CD8-positive, alpha-beta memory T cell (primary cell): ENCODE data around the gene RAB15. TPM values are rescaled to one million over a fixed set of nuclear protein-coding genes. Genes with fewer than 3 reads are reported as not detected.

ENCODE experiments used
- CTCF ChIA-PET: fragments of 350-600 bp; sonication (Branson Sonifier 250); formaldehyde crosslinking; loops from one replicate; lab custom pipeline; 2021; ENCODE audit warnings: antibody characterized with exemption; lab: Charles Lee
- POLR2A ChIA-PET: fragments of 350-600 bp; sonication (Branson Sonifier 250); formaldehyde crosslinking; loops from one replicate; lab custom pipeline; 2021; ENCODE audit warnings: antibody characterized with exemption; lab: Charles Lee
- DNase-seq, 5 donors: peaks; one replicate each; pipeline versions ENCODE4 v3.0.0 to v3.0.0-alpha.2; 2020 to 2022; ENCODE audit warnings: mixed read lengths in 1 of 5
- H3K27ac ChIP-seq: one replicate; pipeline ENCODE4 v1.7.0; 2013; ENCODE audit warnings: low read depth, mild to moderate bottlenecking, low read length, moderate library complexity
- H3K27me3 ChIP-seq: 2 replicates; pipeline ENCODE4 v1.7.0; 2013; ENCODE audit warnings: low read length, mild to moderate bottlenecking; ENCODE audit not compliant: insufficient read depth, poor library complexity, severe bottlenecking
- H3K36me3 ChIP-seq: 2 replicates; pipeline ENCODE4 v1.7.0; 2013; ENCODE audit warnings: mild to moderate bottlenecking, low read length, moderate library complexity; ENCODE audit not compliant: insufficient read depth
- H3K4me1 ChIP-seq: 2 replicates; pipeline ENCODE4 v1.7.0; 2013; ENCODE audit warnings: mild to moderate bottlenecking, low read length, moderate library complexity; ENCODE audit not compliant: insufficient read depth
- H3K4me3 ChIP-seq: 2 replicates; pipeline ENCODE4 v1.7.0; 2013; ENCODE audit warnings: mild to moderate bottlenecking, low read length
- H3K9me3 ChIP-seq: 2 replicates; pipeline ENCODE4 v1.7.0; 2013; ENCODE audit warnings: mild to moderate bottlenecking, low read length
- H3K27ac Mint-ChIP-seq, 8 donors: one replicate each; pipeline ENCODE4 v1.8.0; 2020 to 2021; ENCODE audit warnings: mixed read lengths in 8 of 8, mild to moderate bottlenecking in 6 of 8, inconsistent platforms in 3 of 8, moderate library complexity in 3 of 8
- H3K27me3 Mint-ChIP-seq, 2 donors: one replicate each; pipeline ENCODE4 v1.8.0; 2020 to 2021; ENCODE audit warnings: mixed read lengths in 2 of 2, mild to moderate bottlenecking in 1 of 2, moderate library complexity in 1 of 2
- H3K36me3 Mint-ChIP-seq, 3 donors: one replicate each; pipeline ENCODE4 v1.8.0; 2020 to 2021; ENCODE audit warnings: mixed read lengths in 3 of 3, inconsistent platforms in 1 of 3, mild to moderate bottlenecking in 1 of 3
- H3K4me1 Mint-ChIP-seq, 3 donors: one replicate each; pipeline ENCODE4 v1.8.0; 2020 to 2021; ENCODE audit warnings: mixed read lengths in 3 of 3, inconsistent platforms in 1 of 3, mild to moderate bottlenecking in 1 of 3
- H3K4me3 Mint-ChIP-seq, 7 donors: one replicate each; pipeline ENCODE4 v1.8.0; 2020 to 2021; ENCODE audit warnings: mixed read lengths in 7 of 7, mild to moderate bottlenecking in 6 of 7, moderate library complexity in 4 of 7, inconsistent platforms in 2 of 7
- H3K9me3 Mint-ChIP-seq, 5 donors: one replicate each; pipeline ENCODE4 v1.8.0; 2020 to 2022; ENCODE audit warnings: mixed read lengths in 5 of 5, mild to moderate bottlenecking in 3 of 5, moderate library complexity in 2 of 5, inconsistent platforms in 1 of 5
- polyA plus RNA-seq: library from polyadenylated mRNA; unstranded; fragments of 300-500 nt; fragmentation: Illumina TruSeq; gene quantifications from one replicate; pipeline ENCODE4 v1.2.3, GENCODE V29; 2021
- total RNA-seq, 2 experiments: library from RNA; stranded (reverse); gene quantifications; one replicate each; pipeline ENCODE4 v1.2.3, GENCODE V29; 2021

The RAB15 gene
- total and polyA plus RNA-seq, 3 experiments from 2014 or later, result 4.2 to 4.9 (median 4.7) TPM

DNA sequence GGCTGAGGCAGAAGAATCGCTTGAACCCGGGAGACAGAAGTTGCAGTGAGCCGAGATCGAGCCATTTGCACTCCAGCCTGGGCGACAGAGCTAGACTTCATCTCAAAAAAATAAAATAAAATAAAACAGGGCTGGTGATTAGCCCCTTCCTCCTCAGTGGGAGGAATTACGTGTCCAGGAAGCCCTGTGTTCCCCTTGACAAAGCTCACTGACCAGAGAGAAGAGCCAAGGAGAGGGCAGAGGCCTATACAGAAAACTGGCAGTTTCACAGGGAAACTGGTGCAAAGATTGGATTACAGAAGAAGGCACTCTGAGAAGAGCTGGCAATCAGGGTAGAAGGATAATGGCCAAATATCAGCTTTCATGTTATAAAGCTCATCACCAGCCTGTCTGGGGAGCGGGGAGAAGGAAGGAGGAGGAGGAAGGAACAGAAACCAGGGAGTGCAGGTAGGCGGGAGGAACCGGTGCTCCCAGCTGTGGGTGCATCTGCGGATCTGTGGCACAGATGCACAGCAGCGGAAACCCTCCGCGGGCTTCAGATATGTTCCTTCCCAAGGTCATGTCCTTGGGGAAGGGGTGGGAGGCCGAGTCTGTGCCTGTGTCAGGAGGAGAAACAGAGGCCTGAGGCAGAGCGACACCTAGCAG lies 6.7 kb downstream of the RAB15 start:
- POLR2A ChIA-PET, result no interaction called here
- H3K4me1 Mint-ChIP-seq, result peaks cover 8% of the 10 kb centered on the region in 3 donors

DNA sequence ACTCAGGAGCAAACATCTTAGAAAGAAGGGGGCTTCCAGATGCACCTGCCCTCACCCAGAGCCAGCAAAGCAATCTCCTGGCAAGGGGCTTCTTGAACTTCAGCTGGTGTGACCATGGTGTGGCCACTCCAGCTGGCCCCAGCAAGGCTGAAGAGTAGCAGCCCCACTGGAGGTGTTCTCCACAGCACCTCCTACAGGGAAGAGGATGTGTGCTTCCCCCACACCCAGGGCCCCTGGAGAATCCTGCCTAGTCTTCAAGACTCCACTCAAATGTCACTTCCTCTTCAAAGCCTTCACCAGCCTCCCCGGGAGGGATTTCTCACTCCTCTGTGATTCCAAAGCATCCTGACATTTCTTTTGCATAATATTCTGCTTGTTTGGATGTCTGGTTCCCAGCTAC lies 8.5 kb downstream of the RAB15 start:
- POLR2A ChIA-PET, result no interaction called here

More for the DNA sequence above, 6.7 kb downstream of the RAB15 start:
- Histone ChIP-seq H3K27ac (no peak overlapping the region), H3K36me3 (no peaks in the 10 kb centered on the region), H3K4me1 (peaks cover 1% of the 10 kb centered on the region), H3K4me3 (no peak overlapping the region), H3K9me3 (no peaks in the 10 kb centered on the region), H3K27me3 (no peaks in the 10 kb centered on the region)
- H3K27ac Mint-ChIP-seq, result peak overlapping the region in 1 of 8 donors; percentile 68
- peak in 1 of 5 donors; percentile 24 for DNase-seq
- H3K36me3 Mint-ChIP-seq, result peaks cover 0 to 4% (median 0%) of the 10 kb centered on the region in 3 donors
- H3K9me3 Mint-ChIP-seq, result no peaks in the 10 kb centered on the region
- no peaks in the 10 kb centered on the region for H3K27me3 Mint-ChIP-seq
- CTCF ChIA-PET, result interaction anchor here (0.7 to 1.3 kb wide), 5 partner anchors 9 to 142 kb away, joined by 3 to 4 read pairs (median 3); partner anchors contain the start of gene FNTB
- H3K4me3 Mint-ChIP-seq, result no peak overlapping the region

DNA sequence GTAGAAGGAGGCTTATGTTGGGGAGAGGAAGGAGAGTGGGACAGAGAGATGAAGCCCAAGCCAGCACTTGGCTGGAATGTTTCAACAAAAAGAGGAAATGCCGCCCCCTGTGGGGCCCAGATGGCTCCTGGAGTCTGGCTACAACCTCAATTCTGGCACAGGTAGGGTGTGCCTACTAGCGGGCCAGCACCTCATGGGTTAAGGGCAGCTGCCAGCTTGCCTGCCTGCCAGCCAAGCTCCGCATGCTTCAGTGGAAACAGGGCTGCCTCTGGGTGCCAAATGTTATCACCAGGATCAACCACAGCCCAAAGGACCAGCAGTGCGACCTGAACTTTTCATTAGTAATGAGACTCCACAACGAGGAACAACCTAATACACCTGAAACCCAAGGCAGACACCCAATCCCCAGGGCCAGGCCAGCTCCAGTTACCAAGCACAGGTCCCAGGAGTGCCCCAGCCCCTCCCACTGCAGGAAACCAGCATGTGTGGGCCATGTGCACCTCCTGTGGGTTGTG lies 11.3 kb downstream of the RAB15 start:
- H3K36me3 ChIP-seq, result no peaks in the 10 kb centered on the region
- Mint-ChIP-seq H3K9me3 (no peaks in the 10 kb centered on the region), H3K27me3 (no peaks in the 10 kb centered on the region), H3K27ac (peak overlapping the region in 1 of 8 donors; percentile 77), H3K36me3 (peaks cover 0 to 5% (median 4%) of the 10 kb centered on the region in 3 donors), H3K4me3 (no peak overlapping the region), H3K4me1 (peaks cover 0 to 4% (median 2%) of the 10 kb centered on the region in 3 donors)
- H3K4me3 ChIP-seq, result no peak overlapping the region
- DNase-seq, result peak in 1 of 5 donors; percentile 30
- no peak overlapping the region for H3K27ac ChIP-seq
- H3K9me3 ChIP-seq, result no peaks in the 10 kb centered on the region
- no peaks in the 10 kb centered on the region for H3K4me1 ChIP-seq
- no peaks in the 10 kb centered on the region for H3K27me3 ChIP-seq
- ChIA-PET POLR2A (no interaction called here), CTCF (no interaction called here)

More for the DNA sequence above, 8.5 kb downstream of the RAB15 start:
- peak overlapping the region in 1 of 8 donors; percentile 65 for H3K27ac Mint-ChIP-seq
- Histone ChIP-seq H3K4me3 (no peak overlapping the region), H3K4me1 (no peaks in the 10 kb centered on the region), H3K36me3 (no peaks in the 10 kb centered on the region), H3K9me3 (no peaks in the 10 kb centered on the region), H3K27ac (no peak overlapping the region), H3K27me3 (no peaks in the 10 kb centered on the region)
- no peaks in the 10 kb centered on the region for H3K9me3 Mint-ChIP-seq
- no peak overlapping the region for H3K4me3 Mint-ChIP-seq
- H3K4me1 Mint-ChIP-seq, result peaks cover 4% of the 10 kb centered on the region in 3 donors
- CTCF ChIA-PET, result no interaction called here
- DNase-seq, result peak in 1 of 5 donors; percentile 24
- H3K36me3 Mint-ChIP-seq, result peaks cover 0 to 4% (median 0%) of the 10 kb centered on the region in 3 donors
- no peaks in the 10 kb centered on the region for H3K27me3 Mint-ChIP-seq

DNA sequence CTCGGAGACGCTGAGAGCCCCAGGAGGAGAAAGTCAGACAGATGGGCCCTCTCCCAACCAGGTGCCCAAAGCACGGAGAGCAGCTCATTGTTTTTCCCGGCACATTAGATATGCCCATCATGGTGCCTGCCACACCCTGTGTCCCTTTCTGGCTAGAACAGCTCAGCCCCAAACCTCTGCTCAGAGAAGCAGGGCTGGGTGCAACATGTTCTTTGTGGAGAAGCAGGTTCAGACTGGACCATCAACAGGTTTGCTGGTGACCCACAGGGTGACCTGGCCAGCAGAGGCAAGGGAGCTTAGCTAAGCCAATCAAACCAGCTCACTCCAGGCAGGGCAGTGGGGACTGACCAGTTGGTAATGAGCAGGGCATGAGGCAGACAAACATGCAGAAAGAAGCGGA lies 13.4 kb downstream of the RAB15 start:
- peaks cover 0 to 4% (median 3%) of the 10 kb centered on the region in 3 donors for H3K4me1 Mint-ChIP-seq
- no peaks in the 10 kb centered on the region for H3K27me3 ChIP-seq
- peak in 1 of 5 donors; percentile 1 for DNase-seq
- H3K9me3 ChIP-seq, result no peaks in the 10 kb centered on the region
- POLR2A ChIA-PET, result no interaction called here
- no peak overlapping the region for H3K4me3 Mint-ChIP-seq
- H3K4me1 ChIP-seq, result no peaks in the 10 kb centered on the region
- H3K4me3 ChIP-seq, result no peak overlapping the region
- peaks cover 0 to 15% (median 5%) of the 10 kb centered on the region in 3 donors for H3K36me3 Mint-ChIP-seq
- no peaks in the 10 kb centered on the region for H3K27me3 Mint-ChIP-seq
- H3K36me3 ChIP-seq, result no peaks in the 10 kb centered on the region
- H3K27ac Mint-ChIP-seq, result no peak overlapping the region
- H3K27ac ChIP-seq, result no peak overlapping the region
- CTCF ChIA-PET, result interaction anchor here (1.1 to 1.5 kb wide), 3 partner anchors 22 to 136 kb away, joined by 3 to 4 read pairs (median 4); no protein-coding TSS in a partner anchor
- no peaks in the 10 kb centered on the region for H3K9me3 Mint-ChIP-seq

DNA sequence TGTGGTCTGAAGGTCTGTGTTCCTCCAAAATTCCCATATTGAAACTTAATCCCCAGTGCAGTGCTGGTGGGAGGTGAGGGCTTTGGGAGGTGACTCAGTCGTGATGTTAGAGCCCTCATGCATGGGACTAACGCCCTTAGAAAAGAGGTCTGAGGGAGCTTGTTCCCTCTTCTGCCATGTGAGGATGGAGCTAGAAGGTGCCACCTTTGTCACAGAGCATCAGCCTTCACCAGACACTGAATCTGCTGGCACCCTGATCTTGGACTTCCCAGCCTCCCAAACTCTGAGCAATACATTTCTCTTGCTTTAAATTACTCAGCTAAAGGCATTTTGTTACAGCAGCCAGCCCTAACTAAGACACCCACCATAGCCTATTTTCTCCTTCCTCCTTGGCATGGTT lies 13.9 kb downstream of the RAB15 start:
- no peak overlapping the region for H3K27ac Mint-ChIP-seq
- Histone ChIP-seq H3K4me3 (no peak overlapping the region), H3K4me1 (no peaks in the 10 kb centered on the region), H3K36me3 (no peaks in the 10 kb centered on the region), H3K9me3 (no peaks in the 10 kb centered on the region), H3K27me3 (no peaks in the 10 kb centered on the region), H3K27ac (no peak overlapping the region)
- ChIA-PET CTCF (interaction anchor here (1.1 to 1.2 kb wide), 2 partner anchors 22 to 66 kb away, joined by 3 to 4 read pairs; no protein-coding TSS in a partner anchor), POLR2A (no interaction called here)
- H3K36me3 Mint-ChIP-seq, result peaks cover 0 to 18% (median 7%) of the 10 kb centered on the region in 3 donors
- no peaks in the 10 kb centered on the region for H3K9me3 Mint-ChIP-seq
- no peaks in the 10 kb centered on the region for H3K27me3 Mint-ChIP-seq
- no peak overlapping the region for H3K4me3 Mint-ChIP-seq
- peaks cover 0 to 4% (median 3%) of the 10 kb centered on the region in 3 donors for H3K4me1 Mint-ChIP-seq
- peak in 1 of 5 donors; percentile 8 for DNase-seq

DNA sequence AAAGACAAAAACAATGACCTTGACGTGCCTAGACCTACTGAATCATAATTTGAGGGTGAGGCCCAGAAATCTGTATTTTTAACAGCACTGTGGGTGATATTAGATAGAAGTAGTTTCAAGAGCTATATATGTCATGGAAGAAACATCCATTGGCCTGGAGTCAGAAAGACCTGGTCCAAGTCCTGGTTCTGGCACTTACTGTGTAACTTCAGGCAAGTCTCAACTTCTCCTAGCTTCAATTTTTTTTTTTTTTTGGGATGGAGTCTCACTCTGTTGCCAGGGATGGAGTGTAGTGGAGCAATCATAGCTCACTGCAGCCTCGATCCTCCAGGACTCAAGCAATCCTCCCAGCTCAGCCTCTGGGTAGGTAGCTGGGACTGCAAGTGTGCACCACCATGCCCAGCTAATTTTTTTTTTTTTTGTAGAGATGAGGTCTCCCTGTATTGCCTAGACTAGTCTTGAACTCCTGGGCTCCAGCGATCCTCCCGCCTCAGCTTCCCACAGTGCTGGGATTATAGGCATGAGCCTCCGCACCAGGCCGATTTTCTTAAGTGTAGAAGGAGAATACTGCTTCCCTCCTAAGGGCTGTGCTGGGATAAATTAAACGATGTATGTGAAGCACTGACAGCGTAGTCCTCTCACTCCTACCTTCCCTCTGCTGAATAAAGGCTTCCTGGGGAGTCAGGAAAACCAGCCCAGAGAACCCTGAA lies 15.3 kb downstream of the RAB15 start:
- Mint-ChIP-seq H3K4me1 (peaks cover 3 to 5% (median 4%) of the 10 kb centered on the region in 3 donors), H3K27me3 (no peaks in the 10 kb centered on the region), H3K4me3 (no peak overlapping the region), H3K36me3 (peaks cover 0 to 25% (median 8%) of the 10 kb centered on the region in 3 donors), H3K27ac (no peak overlapping the region), H3K9me3 (no peaks in the 10 kb centered on the region)
- no peaks in the 10 kb centered on the region for H3K36me3 ChIP-seq
- POLR2A ChIA-PET, result interaction anchor here (1.3 kb wide), 1 partner anchor 42 kb away, joined by 4 read pairs; the partner anchor contains the start of gene CHURC1
- H3K4me1 ChIP-seq, result no peaks in the 10 kb centered on the region
- H3K9me3 ChIP-seq, result no peaks in the 10 kb centered on the region
- CTCF ChIA-PET, result no interaction called here
- H3K4me3 ChIP-seq, result no peak overlapping the region
- H3K27ac ChIP-seq, result no peak overlapping the region
- DNase-seq, result no peak
- H3K27me3 ChIP-seq, result no peaks in the 10 kb centered on the region

DNA sequence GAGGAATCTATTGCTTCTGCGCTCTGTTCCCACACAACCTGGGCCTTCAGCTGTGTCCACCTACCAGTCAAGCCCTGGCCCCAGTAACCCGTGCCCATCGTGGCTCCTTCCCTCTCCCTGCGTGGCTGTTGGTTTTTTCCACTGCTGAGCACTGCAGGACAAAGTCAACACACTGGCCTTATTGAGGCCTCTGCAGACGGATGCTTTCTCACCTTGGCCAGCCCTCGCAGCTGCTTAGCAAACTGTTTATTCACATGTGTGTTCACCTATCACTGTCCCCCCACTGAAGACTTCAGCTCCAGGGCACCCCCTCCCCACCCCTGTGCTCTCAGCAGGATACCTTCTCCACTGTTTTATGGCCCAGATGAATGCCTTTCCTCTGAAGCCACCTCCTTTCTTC lies 16.8 kb downstream of the RAB15 start:
- no peaks in the 10 kb centered on the region for H3K4me1 ChIP-seq
- Mint-ChIP-seq H3K9me3 (no peaks in the 10 kb centered on the region), H3K4me3 (no peak overlapping the region), H3K27ac (peak overlapping the region in 1 of 8 donors; percentile 27), H3K27me3 (no peaks in the 10 kb centered on the region), H3K36me3 (peaks cover 0 to 36% (median 11%) of the 10 kb centered on the region in 3 donors), H3K4me1 (peaks cover 0 to 5% (median 1%) of the 10 kb centered on the region in 3 donors)
- no peak overlapping the region for H3K27ac ChIP-seq
- no peaks in the 10 kb centered on the region for H3K9me3 ChIP-seq
- no peaks in the 10 kb centered on the region for H3K36me3 ChIP-seq
- H3K27me3 ChIP-seq, result no peaks in the 10 kb centered on the region
- no peak overlapping the region for H3K4me3 ChIP-seq
- ChIA-PET POLR2A (no interaction called here), CTCF (no interaction called here)
- DNase-seq, result no peak
